SK-N-SH (cell line): Measurements from ENCODE around the gene YTHDF1. TPM values are rescaled to one million over a fixed set of nuclear protein-coding genes. Genes with fewer than 3 reads are reported as not detected.

ENCODE experiments used
- CTCF ChIA-PET: fragments of 300-600, 350-600 bp; formaldehyde crosslinking; extraction: SDS; loops from one replicate; lab custom pipeline; 2021; lab: Yijun Ruan, JAX
- POLR2A ChIA-PET: fragments of 350-600 bp; sonication (Branson Sonifier 250); formaldehyde crosslinking; extraction: SDS; loops from one replicate; lab custom pipeline; 2020; ENCODE audit warnings: antibody characterized with exemption, inconsistent platforms; lab: Yijun Ruan, JAX
- DNase-seq: peaks from one replicate; pipeline ENCODE4 v3.0.0; 2012
- H2AFZ ChIP-seq: fragments of 200-600 bp; sonication (generic); 2 replicates; pipeline ENCODE4 v1.8.1; 2016; ENCODE audit warnings: antibody characterized with exemption, mild to moderate bottlenecking, low read depth
- H3F3A ChIP-seq: fragments of 200-600 bp; sonication (generic); replicated peaks from 2 replicates; pipeline ENCODE3; 2016; ENCODE audit warnings: antibody characterized with exemption, mild to moderate bottlenecking; ENCODE audit not compliant: insufficient read depth
- H3K27ac ChIP-seq, 2 experiments: fragments of 200-500 bp in 1 of 2; fragments of 200-600 bp in 1 of 2; sonication (Bioruptor generic) in 1 of 2; sonication (generic), shearing (Covaris generic) in 1 of 2; 2 replicates each; pipeline versions ENCODE4 v1.5.1 to v1.6.1; 2014 to 2016; ENCODE audit warnings: low read depth in 2 of 2, inconsistent platforms in 1 of 2, low read length in 1 of 2, mild to moderate bottlenecking in 1 of 2, mixed read lengths in 1 of 2
- H3K27me3 ChIP-seq: fragments of 200-600 bp; sonication (generic), shearing (Covaris generic); 2 replicates; pipeline ENCODE4 v1.6.1; 2016; ENCODE audit warnings: mixed run types; ENCODE audit not compliant: insufficient read depth
- H3K36me3 ChIP-seq, 2 experiments: fragments of 200-500 bp in 1 of 2; fragments of 200-600 bp in 1 of 2; sonication (Bioruptor generic) in 1 of 2; sonication (generic) in 1 of 2; replicated peaks in 1 of 2; 2 replicates each; pipeline versions ENCODE3 to v1.5.1; 2014 to 2016; ENCODE audit warnings: low read length in 1 of 2, mild to moderate bottlenecking in 1 of 2; ENCODE audit not compliant: insufficient read depth in 2 of 2, control insufficient read depth in 1 of 2
- H3K4me1 ChIP-seq, 2 experiments: fragments of 200-500 bp in 1 of 2; fragments of 200-600 bp in 1 of 2; sonication (Bioruptor generic) in 1 of 2; sonication (generic), shearing (Covaris generic) in 1 of 2; 2 replicates each; pipeline versions ENCODE4 v1.5.1 to v1.6.1; 2014 to 2016; ENCODE audit warnings: low read depth in 1 of 2, low read length in 1 of 2, mixed run types in 1 of 2; ENCODE audit not compliant: insufficient read depth in 2 of 2, control insufficient read depth in 1 of 2
- H3K4me2 ChIP-seq: fragments of 200-600 bp; sonication (generic), shearing (Covaris generic); 2 replicates; pipeline ENCODE4 v1.6.1; 2017; ENCODE audit warnings: mixed run types
- H3K4me3 ChIP-seq, 2 experiments: fragments of 200-500 bp in 1 of 2; fragments of 200-600 bp in 1 of 2; sonication (Bioruptor generic) in 1 of 2; sonication (generic), shearing (Covaris generic) in 1 of 2; 2 replicates each; pipeline versions ENCODE4 v1.5.1 to v1.8.1; 2014 to 2016; ENCODE audit warnings: low read depth in 2 of 2, inconsistent platforms in 1 of 2, low read length in 1 of 2, mild to moderate bottlenecking in 1 of 2, mixed read lengths in 1 of 2, moderate library complexity in 1 of 2
- H3K79me2 ChIP-seq: fragments of 200-600 bp; sonication (generic); 2 replicates; pipeline ENCODE4 v1.8.1; 2017; ENCODE audit warnings: mild to moderate bottlenecking; ENCODE audit not compliant: insufficient read depth
- H3K9ac ChIP-seq: fragments of 200-600 bp; sonication (generic); 2 replicates; pipeline ENCODE4 v1.6.1; 2017; ENCODE audit warnings: mixed run types
- H3K9me2 ChIP-seq: fragments of 200-600 bp; sonication (generic); 2 replicates; pipeline ENCODE4 v1.6.1; 2017; ENCODE audit warnings: mixed run types
- H3K9me3 ChIP-seq: fragments of 200-600 bp; sonication (generic); 2 replicates; pipeline ENCODE4 v1.6.1; 2017; ENCODE audit warnings: mixed run types, mild to moderate bottlenecking, moderate library complexity
- H4K20me1 ChIP-seq: fragments of 200-600 bp; sonication (generic); 2 replicates; pipeline ENCODE4 v1.6.1; 2017; ENCODE audit warnings: mild to moderate bottlenecking, mixed run types; ENCODE audit not compliant: insufficient read depth
- FOXJ3 ChIP-seq: sonication (generic); formaldehyde crosslinking; IDR thresholded peaks from 2 replicates; pipeline ENCODE4 v1.5.1; 2020; ENCODE audit warnings: mild to moderate bottlenecking, missing genetic modification reagents
- FOXM1 ChIP-seq: IDR thresholded peaks from 2 replicates; pipeline ENCODE4 v1.4.0; 2012; ENCODE audit warnings: low read depth, mild to moderate bottlenecking
- MEF2A ChIP-seq: IDR thresholded peaks from 2 replicates; pipeline ENCODE4 v1.4.0; 2012; ENCODE audit warnings: low read depth, borderline replicate concordance
- MXI1 ChIP-seq: IDR thresholded peaks from 2 replicates; pipeline ENCODE4 v1.6.1; 2012; ENCODE audit warnings: mild to moderate bottlenecking, low read depth, low read length, improper control_type of control experiment
- NRF1 ChIP-seq: IDR thresholded peaks from 2 replicates; pipeline ENCODE4 v1.6.1; 2012; ENCODE audit warnings: low read depth, mild to moderate bottlenecking, low read length
- TAF1 ChIP-seq: IDR thresholded peaks from 2 replicates; pipeline ENCODE4 v1.6.1; 2012; ENCODE audit warnings: low read depth, mild to moderate bottlenecking, low read length, moderate library complexity, borderline replicate concordance
- WGBS: methylation state at CpG from one replicate; pipeline ENCODE4 v1.1.6; 2017; ENCODE audit warnings: low lambda C conversion rate; 5-methylcytosine and 5-hydroxymethylcytosine counted together
- polyA plus RNA-seq, 3 experiments: library from polyadenylated mRNA; depleted of rRNA; stranded (reverse); fragments of >200 nt; gene quantifications; 2 replicates each; pipeline ENCODE4 v1.2.3, GENCODE V29; 2012
- TF ChIP-seq, protein P1 (sequence below): IDR thresholded peaks from 2 replicates; pipeline ENCODE4 v1.6.1; 2012; ENCODE audit warnings: mild to moderate bottlenecking, low read depth, low read length, moderate library complexity
- TF ChIP-seq, protein P2 (sequence below): IDR thresholded peaks from 2 replicates; pipeline ENCODE4 v1.4.0; 2012; ENCODE audit warnings: low read depth, borderline replicate concordance

Gene YTHDF1
- polyA plus RNA-seq, 1 of the 3 experiments (the other 2 are of a cell fraction): 17.0 TPM

- Histone ChIP-seq H3K9ac (no peak overlapping the region), H3F3A (no peaks in the 10 kb centered on the region), H3K27me3 (peaks cover 70% of the 10 kb centered on the region), H3K9me3 (no peaks in the 10 kb centered on the region), H4K20me1 (peaks cover 22% of the 10 kb centered on the region; the same call in 1 of the 2 replicates), H3K27ac (no peak overlapping the region), H3K4me2 (no peak overlapping the region), H2AFZ (no peak overlapping the region), H3K36me3 (no peaks in the 10 kb centered on the region), H3K79me2 (no peaks in the 10 kb centered on the region), H3K4me3 (no peak overlapping the region), H3K9me2 (no peaks in the 10 kb centered on the region), H3K4me1 (no peaks in the 10 kb centered on the region; a peak in 1 of 4 replicates)
- no peak for DNase-seq
- ChIA-PET CTCF (interaction anchor here (0.7 to 9.9 kb wide), 3 partner anchors 24 to 121 kb away, joined by 3 to 89 read pairs (median 3); no protein-coding TSS in a partner anchor), POLR2A (no interaction called here)
- TF ChIP-seq TAF1 (no peak), MEF2A (no peak), FOXJ3 (no peak)
- TF ChIP-seq, protein P1, sequence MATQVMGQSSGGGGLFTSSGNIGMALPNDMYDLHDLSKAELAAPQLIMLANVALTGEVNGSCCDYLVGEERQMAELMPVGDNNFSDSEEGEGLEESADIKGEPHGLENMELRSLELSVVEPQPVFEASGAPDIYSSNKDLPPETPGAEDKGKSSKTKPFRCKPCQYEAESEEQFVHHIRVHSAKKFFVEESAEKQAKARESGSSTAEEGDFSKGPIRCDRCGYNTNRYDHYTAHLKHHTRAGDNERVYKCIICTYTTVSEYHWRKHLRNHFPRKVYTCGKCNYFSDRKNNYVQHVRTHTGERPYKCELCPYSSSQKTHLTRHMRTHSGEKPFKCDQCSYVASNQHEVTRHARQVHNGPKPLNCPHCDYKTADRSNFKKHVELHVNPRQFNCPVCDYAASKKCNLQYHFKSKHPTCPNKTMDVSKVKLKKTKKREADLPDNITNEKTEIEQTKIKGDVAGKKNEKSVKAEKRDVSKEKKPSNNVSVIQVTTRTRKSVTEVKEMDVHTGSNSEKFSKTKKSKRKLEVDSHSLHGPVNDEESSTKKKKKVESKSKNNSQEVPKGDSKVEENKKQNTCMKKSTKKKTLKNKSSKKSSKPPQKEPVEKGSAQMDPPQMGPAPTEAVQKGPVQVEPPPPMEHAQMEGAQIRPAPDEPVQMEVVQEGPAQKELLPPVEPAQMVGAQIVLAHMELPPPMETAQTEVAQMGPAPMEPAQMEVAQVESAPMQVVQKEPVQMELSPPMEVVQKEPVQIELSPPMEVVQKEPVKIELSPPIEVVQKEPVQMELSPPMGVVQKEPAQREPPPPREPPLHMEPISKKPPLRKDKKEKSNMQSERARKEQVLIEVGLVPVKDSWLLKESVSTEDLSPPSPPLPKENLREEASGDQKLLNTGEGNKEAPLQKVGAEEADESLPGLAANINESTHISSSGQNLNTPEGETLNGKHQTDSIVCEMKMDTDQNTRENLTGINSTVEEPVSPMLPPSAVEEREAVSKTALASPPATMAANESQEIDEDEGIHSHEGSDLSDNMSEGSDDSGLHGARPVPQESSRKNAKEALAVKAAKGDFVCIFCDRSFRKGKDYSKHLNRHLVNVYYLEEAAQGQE: peak; percentile 87
- 7% methylated on average over 10 of the region's 15 CpGs for WGBS
Observed at GRCh38 chr20:63176034-63176426, 39.9 kb downstream of the YTHDF1 start.

DNA sequence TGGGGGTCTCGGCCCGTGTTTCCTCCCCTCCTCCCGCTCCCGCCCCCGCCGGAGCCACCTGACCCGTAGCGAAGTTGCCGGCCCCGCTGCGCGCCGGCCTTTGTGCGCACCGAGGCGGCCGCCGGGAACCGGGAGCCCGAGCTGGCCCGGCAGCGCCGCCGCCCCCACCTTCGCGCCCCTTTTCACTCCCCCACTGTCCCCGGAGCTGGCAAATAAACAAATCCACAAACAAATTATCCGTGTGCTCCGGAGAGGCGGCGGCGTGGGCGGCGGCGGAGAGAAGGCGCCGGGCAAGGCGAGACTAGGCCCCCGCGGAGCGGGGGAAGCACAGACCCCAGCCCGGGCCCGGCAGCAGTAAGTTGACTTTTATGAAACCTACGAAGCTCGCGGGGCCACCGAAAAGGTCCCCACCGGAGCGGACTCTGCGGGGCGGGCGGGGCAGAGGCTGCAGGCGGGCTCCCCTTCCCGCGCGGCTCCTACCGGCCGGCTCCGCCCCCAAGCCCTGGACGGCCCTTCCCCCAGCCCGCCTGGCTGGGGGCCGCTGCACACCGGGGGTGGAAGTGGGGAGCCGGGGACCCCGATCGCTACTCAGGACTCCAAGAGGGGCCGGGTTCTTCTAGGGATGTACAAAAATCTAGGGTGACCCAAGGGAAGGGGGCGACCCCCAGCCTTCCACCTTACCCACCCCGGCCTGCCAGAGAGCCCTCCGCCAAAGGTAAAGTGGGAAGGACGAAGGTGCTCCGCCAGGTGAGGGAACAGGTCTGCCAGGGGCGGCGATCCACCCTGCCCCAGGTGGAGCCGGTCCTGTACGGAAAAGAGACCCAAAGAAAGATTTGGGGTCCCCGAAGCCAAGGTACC, 40.7 kb downstream of the YTHDF1 start:
- CTCF ChIA-PET: interaction anchor here (0.7 to 9.9 kb wide), 3 partner anchors 23 to 121 kb away, joined by 3 to 89 read pairs (median 3); no protein-coding TSS in a partner anchor
- H3K27ac ChIP-seq: no peak overlapping the region
- H3K9me2 ChIP-seq: no peaks in the 10 kb centered on the region
- POLR2A ChIA-PET: no interaction called here
- H3K4me3 ChIP-seq: no peak overlapping the region
- TF ChIP-seq, protein P2, sequence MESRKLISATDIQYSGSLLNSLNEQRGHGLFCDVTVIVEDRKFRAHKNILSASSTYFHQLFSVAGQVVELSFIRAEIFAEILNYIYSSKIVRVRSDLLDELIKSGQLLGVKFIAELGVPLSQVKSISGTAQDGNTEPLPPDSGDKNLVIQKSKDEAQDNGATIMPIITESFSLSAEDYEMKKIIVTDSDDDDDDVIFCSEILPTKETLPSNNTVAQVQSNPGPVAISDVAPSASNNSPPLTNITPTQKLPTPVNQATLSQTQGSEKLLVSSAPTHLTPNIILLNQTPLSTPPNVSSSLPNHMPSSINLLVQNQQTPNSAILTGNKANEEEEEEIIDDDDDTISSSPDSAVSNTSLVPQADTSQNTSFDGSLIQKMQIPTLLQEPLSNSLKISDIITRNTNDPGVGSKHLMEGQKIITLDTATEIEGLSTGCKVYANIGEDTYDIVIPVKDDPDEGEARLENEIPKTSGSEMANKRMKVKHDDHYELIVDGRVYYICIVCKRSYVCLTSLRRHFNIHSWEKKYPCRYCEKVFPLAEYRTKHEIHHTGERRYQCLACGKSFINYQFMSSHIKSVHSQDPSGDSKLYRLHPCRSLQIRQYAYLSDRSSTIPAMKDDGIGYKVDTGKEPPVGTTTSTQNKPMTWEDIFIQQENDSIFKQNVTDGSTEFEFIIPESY: no peak
- TF ChIP-seq FOXM1 (no peak), MEF2A (no peak), NRF1 (no peak), MXI1 (no peak)
- no peaks in the 10 kb centered on the region for H3F3A ChIP-seq
- H3K79me2 ChIP-seq: no peaks in the 10 kb centered on the region
- no peak overlapping the region for H3K4me2 ChIP-seq
- peaks cover 22% of the 10 kb centered on the region; the same call in 1 of the 2 replicates for H4K20me1 ChIP-seq
- peaks cover 70% of the 10 kb centered on the region for H3K27me3 ChIP-seq
- H2AFZ ChIP-seq: no peak overlapping the region
- H3K36me3 ChIP-seq: no peaks in the 10 kb centered on the region
- 3% methylated on average over 48 of the region's 77 CpGs for WGBS
- DNase-seq: no peak
- H3K9me3 ChIP-seq: no peaks in the 10 kb centered on the region
- H3K9ac ChIP-seq: no peak overlapping the region
- H3K4me1 ChIP-seq: no peaks in the 10 kb centered on the region; a peak in 1 of 4 replicates
